Central memory CD4-positive, alpha-beta T cell (primary cell): ENCODE measurements around the gene HSD17B1.
"Not testable (repeated sequence)": the region's sequence is repeated elsewhere in the genome, so short reads cannot be mapped to it uniquely, and the experiment has no call there.

Source experiments
- DNase-seq: peaks from one replicate; pipeline ENCODE4 v3.0.0; 2022
- total RNA-seq, 3 experiments: gene quantifications; one replicate each; lab custom pipeline; 2026; lab: John Stamatoyannopoulos, UW

HSD17B1 gene, protein sequence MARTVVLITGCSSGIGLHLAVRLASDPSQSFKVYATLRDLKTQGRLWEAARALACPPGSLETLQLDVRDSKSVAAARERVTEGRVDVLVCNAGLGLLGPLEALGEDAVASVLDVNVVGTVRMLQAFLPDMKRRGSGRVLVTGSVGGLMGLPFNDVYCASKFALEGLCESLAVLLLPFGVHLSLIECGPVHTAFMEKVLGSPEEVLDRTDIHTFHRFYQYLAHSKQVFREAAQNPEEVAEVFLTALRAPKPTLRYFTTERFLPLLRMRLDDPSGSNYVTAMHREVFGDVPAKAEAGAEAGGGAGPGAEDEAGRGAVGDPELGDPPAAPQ
- 0.11 to 2.1 (median 0.44) reads per million in 3 experiments for total RNA-seq

DNA sequence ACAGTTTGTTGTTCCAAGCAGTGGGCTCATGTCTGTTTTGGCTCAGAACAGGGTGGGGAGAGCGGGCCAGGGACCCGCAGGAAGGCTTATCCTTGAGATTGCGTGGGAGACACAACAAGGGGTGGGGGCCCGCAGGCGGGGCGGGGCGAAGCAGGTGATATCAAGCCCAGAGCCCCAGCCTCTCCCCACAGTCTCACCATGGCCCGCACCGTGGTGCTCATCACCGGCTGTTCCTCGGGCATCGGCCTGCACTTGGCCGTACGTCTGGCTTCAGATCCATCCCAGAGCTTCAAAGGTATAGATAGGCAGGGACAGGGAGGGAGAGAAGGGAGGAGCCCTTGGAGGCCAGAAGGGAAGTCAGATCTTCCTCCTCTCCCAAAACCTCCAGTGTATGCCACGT, at the start of gene HSD17B1:
HSD17B1 (plus strand) TSS at position 188 of the 400 bp plus-strand sequence; CDS start at position 199, 11 bp downstream.
- not testable (repeated sequence) for DNase-seq

DNA sequence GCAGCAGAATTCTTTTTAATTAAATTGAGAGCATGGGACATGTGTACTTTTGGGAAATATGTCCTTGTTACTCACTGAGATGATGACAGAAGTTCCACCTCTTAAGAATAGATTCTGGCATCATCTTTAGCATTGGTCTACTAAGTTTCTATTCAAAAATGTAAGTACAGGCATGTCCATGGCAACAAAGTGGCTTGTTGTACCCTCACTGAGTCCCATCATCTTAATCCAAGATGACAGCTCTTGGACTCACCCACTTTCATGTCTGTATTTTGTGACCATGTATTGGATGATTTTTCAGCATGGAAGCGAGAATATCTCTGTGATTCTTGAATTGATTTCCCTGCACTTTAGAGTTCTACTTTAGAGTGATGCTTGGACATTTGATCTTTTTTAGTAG, 49.8 kb upstream of the HSD17B1 start:
- no peak for DNase-seq

DNA sequence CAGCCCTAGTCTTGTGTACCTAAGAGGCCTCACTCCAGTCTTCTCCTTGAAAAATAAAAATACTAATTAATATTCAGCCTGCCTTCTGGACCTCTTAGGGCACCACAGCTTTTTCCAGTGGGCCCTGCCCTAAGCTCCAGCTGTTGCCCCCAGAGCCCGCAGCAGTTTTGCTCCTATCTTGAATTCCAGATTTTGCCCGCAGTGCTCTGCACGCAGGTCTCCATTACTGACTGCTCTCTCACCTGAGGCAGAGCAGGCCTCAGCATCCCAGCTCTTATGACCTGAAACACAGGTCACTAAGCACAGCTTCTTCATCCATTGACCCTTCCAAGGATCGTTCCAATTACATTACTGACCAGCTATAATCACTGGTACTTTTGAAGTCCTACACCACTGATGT, 45.1 kb upstream of the HSD17B1 start:
- no peak for DNase-seq

DNA sequence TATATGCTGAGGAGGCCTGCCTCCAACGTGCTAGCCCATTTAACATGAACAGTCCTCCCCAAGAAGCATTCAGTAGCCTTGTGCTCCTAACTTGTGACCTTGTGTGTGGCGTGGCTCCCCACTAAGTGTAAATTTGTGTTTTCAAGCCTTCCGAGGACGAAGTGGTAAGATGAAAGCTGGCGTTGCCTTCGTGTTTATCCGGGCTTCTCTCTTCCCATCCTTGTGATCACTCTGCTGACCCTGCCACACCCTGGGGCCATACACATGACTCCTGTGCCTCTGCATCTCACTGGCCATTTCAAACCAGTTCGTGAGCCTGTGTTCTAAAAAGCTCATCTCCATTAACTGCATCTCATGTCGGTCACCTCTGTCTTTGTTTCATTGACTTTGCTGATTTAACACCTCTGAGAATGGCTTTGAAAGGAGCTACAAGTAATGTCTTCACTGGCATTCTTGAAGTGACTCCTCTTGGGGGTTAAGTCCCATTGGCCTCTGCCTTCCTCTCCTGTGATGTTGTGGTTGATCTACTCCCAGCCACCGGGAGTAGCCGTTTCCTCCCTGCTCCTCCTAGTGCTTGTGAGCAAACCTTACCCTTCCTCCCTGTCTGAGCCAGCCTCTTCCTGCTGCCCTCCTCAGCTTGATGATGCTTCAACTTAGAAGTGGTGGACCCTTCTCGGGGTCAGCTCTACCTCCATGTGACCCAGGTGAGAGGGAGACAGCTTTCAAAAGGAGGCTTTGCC, 44.1 kb upstream of the HSD17B1 start:
- DNase-seq = no peak

DNA sequence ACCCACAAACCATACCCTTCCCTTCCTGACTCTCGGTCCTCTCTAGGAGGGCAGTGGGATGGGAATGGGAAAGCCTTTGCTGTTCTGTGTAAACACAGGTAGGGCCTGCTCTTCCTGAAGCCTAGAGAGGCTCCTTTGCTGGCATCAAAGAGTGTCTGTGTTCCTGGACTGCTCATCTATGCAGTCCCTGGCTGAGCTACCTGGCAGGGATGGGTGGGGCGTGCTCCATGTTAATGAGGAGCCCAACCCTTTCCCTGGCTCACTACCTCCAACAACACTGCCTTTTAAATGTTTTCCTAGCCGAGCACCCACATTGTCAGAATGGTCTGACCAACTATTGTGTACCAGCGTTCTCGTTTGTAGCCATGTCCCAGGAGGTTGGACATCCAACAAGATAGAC, 43.3 kb upstream of the HSD17B1 start:
- DNase-seq = no peak

DNA sequence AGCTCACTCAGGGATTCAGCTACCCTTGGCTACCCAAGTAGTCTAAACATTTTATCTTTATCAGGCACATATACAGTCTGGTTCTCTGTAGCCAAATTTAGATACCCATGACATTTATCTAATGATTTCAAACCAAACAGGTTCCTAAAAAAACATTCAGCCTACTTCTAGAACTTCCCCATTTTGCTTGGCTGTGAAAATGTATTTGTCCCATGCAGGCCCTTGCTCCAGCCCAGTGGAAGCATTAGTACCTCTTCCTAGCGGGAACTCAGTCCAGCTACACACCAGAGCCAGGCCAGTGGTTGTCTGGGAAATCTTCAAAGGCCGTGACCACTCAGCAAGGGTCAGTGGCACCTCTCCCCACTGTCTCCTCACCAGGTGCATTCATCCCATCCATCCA, 42.9 kb upstream of the HSD17B1 start:
- no peak for DNase-seq

DNA sequence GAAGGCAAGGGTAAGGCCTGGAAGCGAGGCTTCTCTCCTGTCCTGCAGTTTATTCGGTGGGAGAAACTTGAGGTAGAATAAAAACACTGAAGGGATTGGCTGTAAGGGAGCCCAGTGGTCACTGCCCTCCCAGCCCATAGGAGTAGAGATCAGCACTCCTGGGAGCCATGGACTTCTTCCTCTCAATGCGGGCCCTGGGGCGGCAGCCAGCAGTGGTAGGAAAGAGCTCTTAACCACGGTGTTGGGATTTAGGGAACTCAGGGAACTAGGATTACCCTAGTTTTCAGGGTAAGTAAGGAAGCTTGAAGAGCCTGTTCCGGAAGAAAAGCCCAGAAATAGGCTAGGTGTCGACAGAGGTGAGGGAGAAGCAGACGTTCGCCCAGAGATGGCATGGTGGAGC, 40.5 kb upstream of the HSD17B1 start:
- no peak for DNase-seq

DNA sequence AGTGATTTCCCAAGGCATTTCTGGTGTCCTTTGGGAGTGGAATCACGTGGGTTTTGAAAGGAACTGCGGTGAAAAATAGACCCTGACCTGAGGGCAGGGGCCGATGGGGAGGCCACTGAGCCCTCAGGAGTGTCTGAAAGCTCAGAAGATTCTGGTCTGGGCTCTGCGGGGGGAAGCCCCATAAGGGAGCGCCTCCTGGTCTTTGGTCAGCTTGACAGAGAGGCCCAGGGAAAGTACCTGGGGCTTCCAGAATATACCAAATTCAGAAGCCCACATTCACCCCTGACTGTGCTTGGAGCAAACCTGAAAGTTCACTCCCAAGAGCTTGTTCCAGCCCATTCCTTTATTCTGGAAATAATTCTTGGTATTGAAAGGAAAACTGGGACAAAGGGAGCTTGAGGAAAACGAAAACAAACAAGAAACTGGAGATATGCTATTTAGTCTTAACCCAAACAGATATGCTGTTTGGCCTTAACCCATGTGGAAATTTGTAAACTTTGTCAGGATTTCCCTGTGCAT, 39.9 kb upstream of the HSD17B1 start:
- DNase-seq = no peak

DNA sequence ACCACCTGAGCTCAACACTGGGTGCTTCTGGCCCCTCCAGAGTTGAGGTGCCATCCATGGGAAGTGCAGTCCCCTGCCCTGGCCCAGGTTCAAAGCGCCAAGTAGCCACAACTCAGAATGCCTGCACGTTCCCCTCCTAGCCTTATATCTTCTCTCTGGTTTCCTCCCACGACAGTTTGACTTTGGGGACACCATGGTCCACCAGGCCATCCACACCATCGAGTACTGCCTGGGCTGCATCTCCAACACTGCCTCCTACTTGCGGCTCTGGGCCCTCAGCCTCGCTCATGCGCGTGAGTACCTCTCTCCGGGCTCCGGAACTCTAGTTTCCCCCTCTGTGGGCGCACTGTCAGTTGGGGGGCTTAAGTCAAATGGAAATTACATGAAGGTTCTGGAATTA, 39.0 kb upstream of the HSD17B1 start:
- DNase-seq = no peak

DNA sequence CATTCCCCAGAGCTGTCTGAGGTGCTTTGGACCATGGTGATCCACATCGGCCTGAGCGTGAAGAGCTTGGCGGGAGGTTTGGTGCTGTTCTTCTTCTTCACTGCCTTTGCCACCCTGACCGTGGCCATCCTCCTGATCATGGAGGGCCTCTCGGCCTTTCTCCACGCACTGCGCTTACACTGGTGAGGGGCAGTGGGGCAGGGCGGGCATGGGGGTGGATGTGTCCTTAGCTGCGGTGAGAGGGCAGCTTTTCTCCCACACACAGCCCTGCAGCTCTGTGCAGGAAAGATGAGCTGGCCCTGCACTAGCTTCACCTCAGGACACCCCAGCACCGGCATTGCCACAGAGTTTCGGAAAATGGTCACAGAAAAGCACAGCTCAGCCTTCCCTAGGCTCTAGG, 38.4 kb upstream of the HSD17B1 start:
- no peak for DNase-seq

DNA sequence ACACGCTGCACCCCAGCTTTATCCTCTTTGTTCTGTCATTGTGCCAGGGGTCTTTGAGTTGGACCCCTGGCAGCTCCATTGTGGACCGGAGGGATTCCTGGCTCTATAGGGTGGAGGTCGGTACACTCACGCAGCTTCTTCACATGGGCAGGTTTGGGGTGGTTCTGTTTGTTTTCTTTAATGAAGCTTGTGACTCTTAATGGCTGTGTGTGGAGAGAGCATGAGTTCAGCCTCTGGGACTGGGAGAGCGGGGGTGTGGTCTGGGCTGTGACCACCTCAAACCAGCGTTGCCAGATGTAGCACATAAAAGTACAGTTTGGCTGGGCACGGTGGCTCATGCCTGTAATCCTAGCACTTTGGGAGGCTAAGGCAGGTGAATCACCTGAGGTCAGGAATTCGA, 37.9 kb upstream of the HSD17B1 start:
- DNase-seq = no peak

DNA sequence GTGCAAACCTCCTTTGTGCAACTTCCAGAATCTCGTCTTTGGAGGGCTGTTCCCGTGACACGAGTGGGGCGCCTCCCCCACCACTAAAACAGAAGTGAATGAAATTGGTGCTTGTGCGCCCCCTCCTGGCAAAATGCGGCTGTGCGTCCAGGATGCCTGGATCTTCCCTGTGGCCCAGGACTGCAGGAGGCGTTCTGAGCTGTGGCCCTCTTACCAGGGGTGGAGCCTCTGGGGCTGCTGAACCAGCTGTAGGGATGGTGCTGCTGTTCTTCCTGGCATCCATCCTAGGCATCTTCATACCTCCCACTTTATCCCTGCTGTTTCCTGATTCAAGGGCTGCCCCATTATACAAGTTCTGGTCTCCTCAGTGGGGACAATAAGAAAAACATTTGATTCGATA, 35.2 kb upstream of the HSD17B1 start:
- peak; percentile 72 for DNase-seq

DNA sequence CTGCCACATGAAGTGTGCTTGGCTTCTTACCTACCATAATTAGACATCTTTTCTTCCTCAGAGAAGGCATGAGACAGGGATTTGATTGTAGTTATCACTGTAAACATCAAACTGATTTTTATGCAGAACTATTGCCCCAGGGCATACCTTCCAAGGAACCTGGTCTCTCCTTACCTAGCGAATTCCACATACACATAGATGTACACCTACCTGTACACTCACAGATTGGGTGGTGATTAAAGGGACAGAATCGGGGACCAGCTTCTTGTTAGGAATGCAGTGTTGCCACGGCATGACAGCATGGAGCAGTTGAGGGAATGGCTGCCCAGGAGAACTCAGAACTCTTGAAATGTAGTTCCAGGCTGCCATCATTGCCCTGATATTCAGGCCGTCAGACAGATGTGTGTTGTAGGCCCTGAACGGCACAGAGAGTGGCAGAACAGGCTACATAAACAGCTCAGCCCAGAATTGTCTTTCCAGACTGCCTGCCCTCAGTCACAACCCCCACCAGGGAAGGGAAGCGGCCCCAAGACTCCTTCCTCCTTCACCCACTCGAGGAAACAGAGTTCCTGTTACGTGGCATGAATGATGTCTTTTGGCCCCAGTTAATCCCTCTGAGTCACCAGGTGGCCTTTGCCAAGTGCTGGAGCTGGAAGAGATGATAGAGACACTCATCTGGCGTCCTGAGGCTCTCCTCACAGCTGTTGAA, 34.5 kb upstream of the HSD17B1 start:
- no peak for DNase-seq

DNA sequence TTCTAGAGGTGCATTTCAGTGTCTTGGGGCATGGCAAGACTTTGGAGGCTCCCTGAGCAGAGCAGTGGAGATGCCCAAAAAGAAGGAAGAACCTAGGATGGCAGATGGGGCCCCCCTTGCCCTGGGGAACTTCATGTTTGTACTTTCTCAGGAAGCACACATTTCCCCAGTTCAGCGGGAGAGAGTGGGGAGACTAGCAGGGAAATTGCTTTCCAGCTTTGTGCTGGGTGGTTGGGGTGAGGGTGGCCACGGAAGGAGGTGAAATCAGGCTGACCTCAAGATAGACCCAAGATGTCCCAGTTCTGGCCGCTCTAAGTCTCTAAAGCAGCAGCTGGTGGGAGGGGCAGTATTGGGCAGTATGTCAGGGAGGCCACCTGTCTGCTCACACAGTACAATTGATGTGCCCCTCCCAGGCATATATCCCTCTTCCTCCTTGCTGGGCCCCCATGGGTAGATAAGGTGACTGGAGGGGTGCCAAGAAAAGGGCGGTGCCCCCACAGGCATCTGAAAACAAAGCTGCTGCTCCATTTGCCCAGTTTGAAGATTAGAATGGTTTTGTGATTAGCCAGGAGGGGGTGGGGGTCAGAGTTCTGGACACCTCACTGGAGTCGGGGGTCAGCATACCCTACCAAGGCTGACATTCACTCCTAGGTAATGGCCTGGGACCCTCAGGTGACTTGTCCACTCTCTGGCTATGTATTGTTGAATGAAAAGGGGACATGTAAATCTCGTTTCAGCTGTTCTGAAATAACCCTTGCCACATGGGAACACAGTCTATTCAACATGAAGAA, 33.8 kb upstream of the HSD17B1 start:
- no peak for DNase-seq

DNA sequence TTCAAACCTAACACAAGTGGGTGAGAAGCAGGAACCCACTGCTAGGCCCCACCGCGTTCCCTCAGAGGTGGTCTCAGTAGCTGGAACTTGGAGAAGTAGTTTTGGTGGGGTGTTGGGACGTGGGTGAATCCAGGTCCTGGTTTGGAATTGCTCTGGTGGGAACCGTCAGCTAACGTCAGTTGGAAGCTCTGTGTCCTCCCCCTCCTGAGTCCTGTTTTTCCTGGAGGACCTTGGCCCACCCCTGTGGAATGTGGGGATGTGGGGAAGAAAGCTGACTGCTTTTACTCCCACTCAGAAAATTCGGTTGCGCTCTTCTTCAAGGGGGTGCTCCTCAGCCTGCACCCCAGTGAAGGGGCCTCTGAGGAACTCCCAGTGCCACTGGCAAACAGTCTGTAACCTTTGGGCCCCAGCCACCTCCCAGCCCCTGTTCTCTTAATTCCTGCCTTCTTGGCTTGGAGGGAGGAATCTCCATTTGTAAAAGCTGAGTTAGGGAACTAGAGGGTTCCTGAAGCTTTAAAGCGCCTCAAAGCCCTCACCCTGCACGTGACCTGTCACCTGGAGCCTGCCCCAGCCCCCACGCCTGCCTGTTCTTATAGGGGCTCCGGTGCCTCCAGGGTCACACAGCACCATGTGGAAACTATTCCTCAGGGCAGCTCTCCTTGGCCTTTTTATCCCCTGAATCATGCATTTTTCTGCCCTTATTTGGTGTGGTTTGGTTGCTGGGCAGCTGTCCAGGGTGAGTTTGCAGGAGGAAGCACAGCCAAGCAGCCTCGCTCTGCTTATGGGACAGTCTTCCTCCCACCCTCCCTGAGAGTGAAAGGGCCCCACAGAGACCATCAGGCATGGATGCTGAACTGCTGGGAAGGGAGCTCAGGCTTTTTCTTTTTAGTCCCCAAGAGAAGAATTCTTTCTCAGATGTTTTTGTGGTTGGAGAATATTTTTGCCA, 32.9 kb upstream of the HSD17B1 start:
- DNase-seq = no peak

DNA sequence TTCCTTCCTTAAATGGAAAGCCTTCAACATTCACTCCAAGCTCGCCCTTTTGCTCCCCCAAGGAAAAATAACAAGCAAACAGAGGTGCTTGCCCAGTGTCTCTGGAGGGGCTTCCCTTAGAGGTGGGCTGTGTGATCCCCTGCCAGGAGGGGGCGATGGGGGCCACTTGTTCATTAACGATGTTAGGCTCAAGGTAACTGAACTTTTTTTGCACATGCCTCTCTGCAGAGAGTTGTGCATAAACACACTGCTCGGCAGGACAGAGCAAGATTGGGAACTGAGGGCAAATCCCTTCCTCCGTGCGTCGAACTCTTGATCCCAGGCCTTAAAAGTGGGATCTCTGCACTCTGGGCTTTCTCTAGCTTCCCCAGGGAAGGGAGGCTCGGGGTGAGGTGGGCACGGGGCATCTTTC, 32.2 kb upstream of the HSD17B1 start:
- DNase-seq = no peak

DNA sequence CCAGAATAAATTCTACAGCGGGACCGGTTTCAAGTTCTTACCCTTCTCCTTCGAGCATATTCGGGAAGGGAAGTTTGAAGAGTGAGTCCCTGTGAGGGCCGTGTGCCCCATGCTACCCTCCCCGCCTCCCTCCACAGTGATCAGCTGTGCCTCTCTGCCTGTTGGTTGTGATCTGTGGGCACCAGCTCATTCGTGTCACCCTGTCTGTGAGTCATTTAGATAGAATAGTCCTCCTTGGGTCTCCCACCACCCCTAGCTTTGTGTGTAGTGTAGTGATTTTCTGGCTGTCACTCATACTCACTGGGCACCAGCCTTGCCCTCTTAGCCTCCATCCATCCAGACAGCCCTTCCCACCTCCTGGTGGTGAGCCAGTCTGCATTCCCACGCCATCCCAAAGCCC, 31.7 kb upstream of the HSD17B1 start:
- no peak for DNase-seq

DNA sequence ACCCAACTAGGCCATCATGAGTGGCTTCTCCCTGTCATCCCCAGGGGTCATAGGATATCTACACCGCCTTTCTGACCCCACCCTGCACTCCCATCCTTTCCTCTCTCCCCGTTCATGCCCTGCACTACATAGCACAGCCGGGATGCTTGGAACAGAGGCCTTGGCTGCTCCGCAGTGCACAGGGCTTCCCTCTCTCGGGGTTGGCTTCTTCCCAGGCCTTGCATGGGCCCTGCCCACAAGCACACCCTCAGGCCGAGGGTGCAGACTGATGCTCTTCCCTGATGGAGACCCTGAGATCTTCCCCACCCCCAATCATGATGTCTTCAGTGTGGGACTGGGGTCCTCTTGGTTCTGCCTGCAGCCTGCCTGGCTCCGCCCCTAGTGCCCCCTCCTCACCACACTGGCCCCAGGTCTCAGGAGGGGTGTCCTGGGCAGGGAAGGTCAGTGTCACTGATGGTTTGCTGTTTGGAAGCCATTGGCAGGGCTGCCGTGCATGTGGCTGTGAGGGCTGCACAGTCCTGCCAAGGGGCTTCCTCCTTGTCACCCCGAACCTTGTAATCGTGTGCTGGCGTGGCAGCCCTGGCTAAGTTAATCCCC, 31.0 kb upstream of the HSD17B1 start:
- DNase-seq = no peak

DNA sequence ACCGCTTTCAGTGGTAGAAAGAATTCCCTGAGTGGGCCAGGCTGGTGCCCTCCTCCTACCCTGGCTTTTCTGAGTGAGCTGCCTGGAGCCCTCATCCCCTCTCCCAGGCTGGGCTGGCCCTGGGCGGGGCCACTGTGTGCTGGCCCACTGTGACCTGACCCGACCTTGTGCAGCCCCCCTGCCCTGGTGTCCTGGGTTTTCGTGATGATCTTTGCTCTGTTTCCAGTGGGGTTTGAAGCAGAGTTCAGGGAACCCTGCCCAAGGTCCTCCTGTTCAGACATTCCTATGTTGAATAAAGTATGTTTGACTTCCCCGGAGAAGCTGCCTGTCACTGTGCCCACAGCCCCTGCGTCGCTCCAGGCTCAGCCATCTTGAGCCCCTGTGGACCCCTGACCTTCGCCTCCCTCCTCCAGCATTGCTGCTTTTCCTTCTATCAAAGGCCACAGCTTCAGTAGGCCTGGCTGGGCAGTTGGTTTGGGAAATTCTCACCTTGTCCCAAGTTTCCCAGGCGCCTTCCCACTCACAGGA, 30.4 kb upstream of the HSD17B1 start:
- no peak for DNase-seq

DNA sequence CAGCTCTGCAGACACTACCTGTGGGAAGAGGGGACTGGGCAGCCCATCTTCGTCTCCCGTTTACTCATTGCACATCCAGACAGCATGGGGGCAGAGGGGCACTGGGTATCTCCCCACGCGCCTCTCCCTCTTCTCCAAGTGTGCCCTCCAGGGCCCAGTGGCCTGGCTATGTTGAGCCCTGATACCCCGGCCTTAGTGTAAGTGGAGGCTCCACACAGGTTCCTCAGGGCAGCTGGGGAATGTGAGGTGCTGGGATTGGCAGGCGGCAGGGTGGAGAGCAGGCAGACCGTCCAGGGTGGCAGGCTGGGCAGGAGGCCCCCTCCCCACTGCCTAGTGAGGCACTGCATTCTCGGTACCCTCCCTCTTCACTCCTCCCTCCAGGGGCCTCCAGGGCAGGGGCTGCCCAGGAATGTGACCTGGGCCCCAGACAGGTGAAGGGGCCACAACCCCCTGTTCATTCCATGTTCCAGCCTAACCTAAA, 29.9 kb upstream of the HSD17B1 start:
- DNase-seq = no peak

DNA sequence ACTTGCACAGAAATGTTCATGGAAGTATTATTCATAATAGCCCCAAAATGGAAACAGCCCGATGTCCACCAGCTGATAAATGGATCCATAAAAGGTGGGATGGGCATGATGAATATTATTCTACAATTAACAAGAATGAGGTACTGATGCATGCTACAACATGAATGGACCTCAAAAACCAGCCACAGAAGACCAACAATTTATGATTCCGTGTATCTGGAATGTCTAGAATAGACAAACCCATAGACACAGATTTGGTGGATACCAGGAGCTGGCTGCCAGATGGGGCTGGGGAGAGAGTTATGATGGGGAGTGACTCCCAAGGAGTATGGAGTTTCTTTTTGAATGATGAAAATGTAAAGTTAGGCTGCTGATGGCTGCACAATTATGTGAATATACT, 27.5 kb upstream of the HSD17B1 start:
- DNase-seq = no peak
